K562 (cell line): ENCODE data around the gene KCNN3. TPM values are rescaled to one million over a fixed set of nuclear protein-coding genes. Genes with fewer than 3 reads are reported as not detected.

Experiments
- ATAC-seq: fragments of 200-7000 bp; cut with Tn5 transposase; 3 replicates; pipeline ENCODE4 v1.9.1; 2020; ENCODE audit warnings: moderate library complexity
- BruUV-seq: library from RNA; stranded (reverse); fragments of 400-500 nt; replicated peaks from 2 replicates; lab custom pipeline; 2021; lab: Mats Ljungman, UMichigan
- CTCF ChIA-PET: fragments of 300-600 bp; formaldehyde crosslinking; extraction: SDS; loops from one replicate; lab custom pipeline; 2021; ENCODE audit warnings: low intra/inter-chr PET ratio; lab: Yijun Ruan, JAX
- POLR2A ChIA-PET: fragments of 300-600, 350-650 bp; sonication (Branson Sonifier 250); formaldehyde crosslinking; extraction: SDS; loops from one replicate; lab custom pipeline; 2021; ENCODE audit warnings: antibody characterized with exemption, inconsistent platforms; lab: Yijun Ruan, JAX
- DNase-seq, 4 experiments: peaks; one replicate each; pipeline versions ENCODE4 v3.0.0 to v3.0.0-alpha.2; 2011 to 2018; ENCODE audit warnings: low spot score in 3 of 4, mixed read lengths in 3 of 4; ENCODE audit errors: extremely low read depth in 1 of 4
- FAIRE-seq: peaks from 2 replicates; lab custom pipeline; 2011; peaks lifted over from hg19 to GRCh38; lab: Jason Lieb, UNC
- H2AFZ ChIP-seq: 2 replicates; pipeline ENCODE4 v1.6.0; 2011; ENCODE audit warnings: low read depth, low read length, control low read depth, inconsistent platforms
- H3K27ac ChIP-seq: fragments of 200-600 bp; 3 replicates; pipeline ENCODE4 v1.8.0; 2011; ENCODE audit warnings: low read depth, mild to moderate bottlenecking, control low read depth, inconsistent platforms, low read length, moderate library complexity, mixed read lengths; ENCODE audit errors: extremely low read depth
- H3K27me3 ChIP-seq, 2 experiments: fragments of 300-600 bp in 1 of 2; 2 replicates in 1 of 2; 3 replicates in 1 of 2; pipeline versions ENCODE4 v1.6.0 to v1.8.0; 2011; ENCODE audit warnings: inconsistent platforms in 2 of 2, low read length in 2 of 2, mild to moderate bottlenecking in 1 of 2, mixed read lengths in 1 of 2, moderate library complexity in 1 of 2; ENCODE audit not compliant: control insufficient read depth in 2 of 2, insufficient read depth in 2 of 2
- H3K36me3 ChIP-seq: fragments of 300-600 bp; 3 replicates; pipeline ENCODE4 v1.8.0; 2011; ENCODE audit warnings: mild to moderate bottlenecking, low read length, inconsistent platforms; ENCODE audit not compliant: control insufficient read depth, insufficient read depth
- H3K4me1 ChIP-seq, 2 experiments: fragments of 200-600 bp in 1 of 2; replicated peaks in 1 of 2; 2 replicates in 1 of 2; 3 replicates in 1 of 2; pipeline versions ENCODE4 v1.5.1 to v1.8.0; 2011; ENCODE audit warnings: inconsistent platforms in 2 of 2, low read length in 2 of 2, mild to moderate bottlenecking in 1 of 2, mixed read lengths in 1 of 2, moderate library complexity in 1 of 2; ENCODE audit not compliant: control insufficient read depth in 2 of 2, insufficient read depth in 2 of 2
- H3K4me2 ChIP-seq: 2 replicates; pipeline ENCODE4 v1.6.1; 2011; ENCODE audit warnings: low read length, control low read depth, inconsistent platforms, mixed read lengths; ENCODE audit not compliant: insufficient read depth
- H3K4me3 ChIP-seq: fragments of 200-600 bp; sonication (generic), shearing (Covaris generic); 2 replicates; pipeline ENCODE4 v1.5.1; 2016; ENCODE audit warnings: control low read depth, inconsistent platforms
- H3K79me2 ChIP-seq: fragments of 200-600 bp; 3 replicates; pipeline ENCODE4 v1.8.0; 2011; ENCODE audit warnings: low read length, inconsistent platforms; ENCODE audit not compliant: control insufficient read depth, insufficient read depth
- H3K9ac ChIP-seq, 2 experiments: 2 replicates each; pipeline versions ENCODE4 v1.6.0 to v1.6.1; 2011; ENCODE audit warnings: low read depth in 2 of 2, low read length in 2 of 2, control low read depth in 1 of 2, inconsistent platforms in 1 of 2, mild to moderate bottlenecking in 1 of 2, mixed read lengths in 1 of 2; ENCODE audit not compliant: insufficient read depth in 1 of 2
- H3K9me1 ChIP-seq: one replicate; pipeline ENCODE4 v1.6.0; 2011; ENCODE audit warnings: inconsistent platforms, mild to moderate bottlenecking, low read length, moderate library complexity; ENCODE audit not compliant: control insufficient read depth, insufficient read depth
- H3K9me3 ChIP-seq: replicated peaks from 2 replicates; pipeline ENCODE4 v1.5.1; 2011; ENCODE audit warnings: low read depth, low read length, inconsistent platforms; ENCODE audit not compliant: control insufficient read depth, insufficient read depth
- H4K20me1 ChIP-seq: replicated peaks from 2 replicates; pipeline ENCODE4 v1.6.1; 2011; ENCODE audit warnings: low read length, inconsistent platforms, mixed read lengths; ENCODE audit not compliant: control insufficient read depth, insufficient read depth
- BCOR ChIP-seq: fragments of 450-650 bp; IDR thresholded peaks from 2 replicates; pipeline ENCODE4 v1.6.1; 2016
- BRF1 ChIP-seq: IDR thresholded peaks from 3 replicates; pipeline ENCODE4 v1.6.1; 2011; ENCODE audit warnings: borderline replicate concordance, mild to moderate bottlenecking; ENCODE audit not compliant: insufficient read length; ENCODE audit errors: extremely low read depth
- ETV1 ChIP-seq: fragments of 450-650 bp; conservative IDR thresholded peaks from 2 replicates; pipeline ENCODE4 v1.6.1; 2016; ENCODE audit warnings: missing genetic modification characterization, control low read depth, low read depth, missing compliant biosample characterization
- KDM1A ChIP-seq, 2 experiments: fragments of 450-650 bp; IDR thresholded peaks; 2 replicates each; pipeline ENCODE4 v1.6.1; 2016; ENCODE audit warnings: mild to moderate bottlenecking in 2 of 2
- KDM4B ChIP-seq, 2 experiments: fragments of 450-650 bp in 1 of 2; sonication (generic) in 1 of 2; IDR thresholded peaks; 2 replicates each; pipeline ENCODE4 v1.6.1; 2016 to 2017; ENCODE audit warnings: borderline replicate concordance in 2 of 2, antibody characterized with exemption in 1 of 2, low read depth in 1 of 2, mild to moderate bottlenecking in 1 of 2
- NFRKB ChIP-seq: fragments of 450-650 bp; IDR thresholded peaks from 2 replicates; pipeline ENCODE4 v1.6.1; 2016; ENCODE audit warnings: low read depth
- RBM25 ChIP-seq: fragments of 200-400 bp; formaldehyde crosslinking; IDR thresholded peaks from 2 replicates; pipeline ENCODE4 v1.6.1; 2018; ENCODE audit warnings: low read length, low read depth, moderate library complexity; ENCODE audit not compliant: severe bottlenecking
- ZFP36 ChIP-seq: fragments of 150-350 bp; IDR thresholded peaks from 2 replicates; pipeline ENCODE4 v1.6.1; 2018; ENCODE audit warnings: low read length, low read depth; ENCODE audit not compliant: partially characterized antibody
- ZNF384 ChIP-seq: IDR thresholded peaks from 2 replicates; pipeline ENCODE4 v1.6.1; 2012; ENCODE audit warnings: low read depth, low read length, improper control_type of control experiment
- ZNF445 ChIP-seq: fragments of 250-450 bp; sonication (Bioruptor Pico); IDR thresholded peaks from 2 replicates; pipeline ENCODE4 v1.4.0; 2020; ENCODE audit warnings: low read depth, mild to moderate bottlenecking, moderate library complexity
- ZNF785 ChIP-seq: fragments of 250-450 bp; sonication (Bioruptor Pico); IDR thresholded peaks from 2 replicates; pipeline ENCODE4 v1.4.0; 2020; ENCODE audit warnings: mild to moderate bottlenecking
- ZNF79 ChIP-seq: fragments of 250-450 bp; sonication (Bioruptor Pico); IDR thresholded peaks from 2 replicates; pipeline ENCODE4 v1.4.0; 2020; ENCODE audit warnings: low read depth, mild to moderate bottlenecking, moderate library complexity
- WGBS: fragments of 100-300 bp; shearing (Covaris generic); methylation state at CpG from one replicate; pipeline ENCODE4 v1.1.6; 2016; ENCODE audit warnings: low coverage, mixed read lengths; ENCODE audit not compliant: insufficient coverage; ENCODE audit errors: missing lambda C conversion rate; 5-methylcytosine and 5-hydroxymethylcytosine counted together
- in situ Hi-C: fragments of 300-500 bp; cut with MboI; formaldehyde crosslinking; loops from 4 replicates; pipeline ENCODE4 v1.15.0; 2018; ENCODE audit warnings: inconsistent platforms, mixed read lengths
- intact Hi-C: fragments of 100-400 bp; cut with micrococcal nuclease; formaldehyde crosslinking; loops from 2 replicates; pipeline ENCODE4 v1.14.2; 2022
- polyA plus RNA-seq, 8 experiments: library from polyadenylated mRNA; depleted of rRNA in 4 of 8; stranded (reverse) in 5 of 8; unstranded in 3 of 8; fragments of >200 nt; fragmentation: Nextera tagmentation in 2 of 8; fragmentation: Illumina TruSeq in 1 of 8; extraction: Ambion mirVana in 2 of 8; extraction: Trizol in 1 of 8; gene quantifications; 2 replicates each; pipeline versions ENCODE4 v1.2.1 to v1.2.3, GENCODE V29; 2011 to 2014; ENCODE audit warnings: inconsistent platforms in 1 of 8, missing spikeins in 1 of 8
- total RNA-seq, 7 experiments: library from RNA; depleted of rRNA in 6 of 7; stranded (reverse); fragments of >200 nt in 6 of 7; fragmentation: Illumina TruSeq in 2 of 7; extraction: Trizol in 2 of 7; gene quantifications; 2 replicates each; pipeline versions ENCODE4 v1.2.1 to v1.2.3, GENCODE V29; 2011 to 2021; ENCODE audit warnings: low replicate concordance in 1 of 7
- TF ChIP-seq, protein P1 (sequence below): fragments of 450-650 bp; IDR thresholded peaks from 2 replicates; pipeline ENCODE4 v1.6.1; 2018; ENCODE audit warnings: mild to moderate bottlenecking, low read depth; ENCODE audit not compliant: partially characterized antibody

The KCNN3 gene
- total and polyA plus RNA-seq, 9 of the 15 experiments (the other 6 are each of a cell fraction or from before 2014, with no cell fraction given) = 0.02 to 0.03 TPM; not detected in 7

DNA sequence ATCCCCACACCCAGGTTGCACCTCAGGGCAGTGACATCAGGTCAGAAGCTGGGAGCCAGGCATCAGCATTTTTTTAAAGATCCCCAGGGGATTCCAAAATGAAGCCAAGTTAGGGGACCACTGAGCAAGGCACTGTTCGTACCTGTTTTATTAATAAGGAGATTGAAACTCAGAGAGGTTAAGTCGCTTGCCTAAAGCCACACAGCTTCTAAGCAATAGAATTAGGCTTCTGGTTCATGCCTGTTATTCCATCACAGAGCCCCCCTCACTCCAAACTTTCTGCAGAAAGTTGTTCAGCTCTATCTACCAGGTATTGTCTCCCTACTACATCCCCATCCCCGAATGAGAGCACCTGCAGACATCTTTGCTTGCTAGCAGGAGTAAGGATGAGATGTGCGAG lies 28.7 kb downstream of the KCNN3 start:
- no peak overlapping the region for H3K9ac ChIP-seq
- H3K9me1 ChIP-seq = no peaks in the 10 kb centered on the region
- no peak overlapping the region for H3K4me3 ChIP-seq
- H3K4me2 ChIP-seq = no peak overlapping the region
- H2AFZ ChIP-seq = no peak overlapping the region
- WGBS = 12% methylated on average over 4 of the region's 4 CpGs
- CTCF ChIA-PET = no interaction called here
- no peaks in the 10 kb centered on the region for H3K9me3 ChIP-seq
- H3K27me3 ChIP-seq = peaks cover 26 to 69% of the 10 kb centered on the region in 2 experiments
- FAIRE-seq (no peak), DNase-seq (no peak), ATAC-seq (no peak)
- H4K20me1 ChIP-seq = 0 out of 2 replicates have a peak, but pooled peaks cover 5% of the 10 kb centered on the region
- TF ChIP-seq, protein P1, sequence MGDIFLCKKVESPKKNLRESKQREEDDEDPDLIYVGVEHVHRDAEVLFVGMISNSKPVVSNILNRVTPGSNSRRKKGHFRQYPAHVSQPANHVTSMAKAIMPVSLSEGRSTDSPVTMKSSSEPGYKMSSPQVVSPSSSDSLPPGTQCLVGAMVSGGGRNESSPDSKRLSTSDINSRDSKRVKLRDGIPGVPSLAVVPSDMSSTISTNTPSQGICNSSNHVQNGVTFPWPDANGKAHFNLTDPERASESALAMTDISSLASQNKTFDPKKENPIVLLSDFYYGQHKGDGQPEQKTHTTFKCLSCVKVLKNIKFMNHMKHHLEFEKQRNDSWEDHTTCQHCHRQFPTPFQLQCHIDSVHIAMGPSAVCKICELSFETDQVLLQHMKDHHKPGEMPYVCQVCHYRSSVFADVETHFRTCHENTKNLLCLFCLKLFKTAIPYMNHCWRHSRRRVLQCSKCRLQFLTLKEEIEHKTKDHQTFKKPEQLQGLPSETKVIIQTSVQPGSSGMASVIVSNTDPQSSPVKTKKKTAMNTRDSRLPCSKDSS = no peak
- TF ChIP-seq KDM4B (IDR thresholded peaks at IDR 0.05; ENCODE audit: borderline replicate concordance in 2 of 2, low read depth in 1 of 2) (no peak), BCOR (peak; percentile 42; the same call in 1 of the 2 replicates), BRF1 (no peak), ZNF785 (CRISPR knock-in tag) (no peak), ZNF445 (CRISPR knock-in tag) (no peak), ZFP36 (peak; percentile 78), ZNF79 (no peak), KDM1A (IDR thresholded peaks at IDR 0.05) (peak in 1 of 2 experiments; percentile 43; a peak in 2 of 4 replicates), RBM25 (peak; percentile 90), NFRKB (no peak), ZNF384 (no peak), ETV1 (no peak)
- intact Hi-C loops (no loop called here), in situ Hi-C loops (no loop called here)
- POLR2A ChIA-PET = no interaction called here
- BruUV-seq = no TSS peak
- no peak overlapping the region for H3K27ac ChIP-seq
- no peaks in the 10 kb centered on the region for H3K79me2 ChIP-seq
- no peaks in the 10 kb centered on the region for H3K36me3 ChIP-seq
- H3K4me1 ChIP-seq = peaks cover 0 to 13% of the 10 kb centered on the region in 2 experiments; a peak in 2 of 5 replicates
